DND-41 (cell line): ENCODE data around the gene SPTBN5.

Experiments used
- ATAC-seq: fragments of 200-7000 bp; cut with Tn5 transposase; 3 replicates; pipeline ENCODE4 v1.9.1; 2021; ENCODE audit warnings: low read depth; ENCODE audit not compliant: insufficient read depth
- DNase-seq: peaks from one replicate; pipeline ENCODE4 v3.0.0-alpha.2; 2020
- H2AFZ ChIP-seq: 2 replicates; pipeline ENCODE4 v1.6.0; 2012; ENCODE audit warnings: low read depth, low read length
- H3K27ac ChIP-seq: 2 replicates; pipeline ENCODE4 v1.5.1; 2012; ENCODE audit warnings: low read length, inconsistent platforms
- H3K27me3 ChIP-seq: fragments of 200-600 bp; sonication (generic); 2 replicates; pipeline ENCODE4 v1.6.0; 2012; ENCODE audit warnings: low read length, mild to moderate bottlenecking, inconsistent platforms; ENCODE audit not compliant: insufficient read depth, poor library complexity
- H3K36me3 ChIP-seq: 2 replicates; pipeline ENCODE4 v1.5.1; 2012; ENCODE audit warnings: low read length, inconsistent platforms; ENCODE audit not compliant: insufficient read depth
- H3K4me1 ChIP-seq: 2 replicates; pipeline ENCODE4 v1.5.1; 2012; ENCODE audit warnings: mild to moderate bottlenecking, low read length; ENCODE audit not compliant: insufficient read depth
- H3K4me2 ChIP-seq: 2 replicates; pipeline ENCODE4 v1.6.0; 2012; ENCODE audit warnings: mild to moderate bottlenecking, moderate library complexity, low read length, inconsistent platforms; ENCODE audit not compliant: insufficient read depth
- H3K4me3 ChIP-seq, 2 experiments: fragments of 200-600 bp in 1 of 2; shearing (Covaris generic) in 1 of 2; 2 replicates each; pipeline ENCODE4 v1.5.1; 2012 to 2016; ENCODE audit warnings: inconsistent platforms in 2 of 2, low read length in 2 of 2, mild to moderate bottlenecking in 2 of 2, low read depth in 1 of 2, moderate library complexity in 1 of 2
- H3K79me2 ChIP-seq: 2 replicates; pipeline ENCODE4 v1.6.0; 2012; ENCODE audit warnings: low read length, inconsistent platforms; ENCODE audit not compliant: insufficient read depth
- H3K9ac ChIP-seq: 2 replicates; pipeline ENCODE4 v1.6.0; 2012; ENCODE audit warnings: low read depth, mild to moderate bottlenecking, inconsistent platforms, low read length, moderate library complexity
- H3K9me3 ChIP-seq: 2 replicates; pipeline ENCODE4 v1.5.1; 2012; ENCODE audit warnings: low read length, moderate library complexity, mild to moderate bottlenecking, inconsistent platforms; ENCODE audit not compliant: insufficient read depth, severe bottlenecking
- H4K20me1 ChIP-seq: 2 replicates; pipeline ENCODE4 v1.6.0; 2012; ENCODE audit warnings: low read length; ENCODE audit not compliant: insufficient read depth
- EZH2 ChIP-seq: IDR thresholded peaks from 3 replicates; pipeline ENCODE4 v1.6.1; 2012; ENCODE audit warnings: borderline replicate concordance, low read depth, mild to moderate bottlenecking, moderate library complexity, low read length, inconsistent platforms; ENCODE audit not compliant: severe bottlenecking
- TF ChIP-seq, protein P1 (sequence below): IDR thresholded peaks from 2 replicates; pipeline ENCODE4 v1.5.1; 2012; ENCODE audit warnings: borderline replicate concordance, low read length, moderate library complexity, mild to moderate bottlenecking; ENCODE audit not compliant: poor library complexity, severe bottlenecking; ENCODE audit errors: extremely low read depth

The SPTBN5 gene

DNA sequence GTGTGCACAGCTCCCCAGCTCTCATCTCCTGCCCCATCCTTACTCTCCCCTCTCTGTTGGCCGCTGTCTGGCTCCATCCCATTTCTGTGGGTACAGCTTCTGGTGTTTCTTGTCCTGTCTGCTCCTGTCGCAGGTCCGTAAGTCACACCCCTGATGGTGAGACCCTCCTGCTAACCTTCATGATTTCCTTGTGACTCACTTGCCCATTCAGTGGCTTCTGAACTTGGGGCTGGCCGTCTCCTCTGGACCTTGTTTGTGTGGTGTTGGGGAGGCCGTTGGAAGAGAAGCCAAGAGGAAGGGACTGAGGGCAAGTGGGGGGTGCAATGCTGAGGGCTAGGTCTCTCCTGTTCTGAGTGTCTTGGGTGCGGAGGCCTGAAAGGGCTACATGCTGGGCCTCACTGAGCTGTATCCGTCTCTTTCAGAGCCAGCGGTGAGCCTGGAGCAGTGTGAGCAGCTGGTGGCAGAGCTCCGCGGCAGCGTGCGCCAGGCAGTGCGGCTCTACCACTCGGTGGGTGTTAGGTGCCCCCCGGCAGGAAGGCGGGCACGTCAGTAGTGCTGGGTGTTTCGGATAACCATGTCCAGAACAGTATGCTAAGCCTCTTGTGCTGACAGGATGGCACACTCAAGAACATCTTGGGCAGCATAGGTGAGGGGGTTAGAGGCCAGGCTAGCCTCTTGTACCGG lies 69.6 kb downstream of the SPTBN5 start:
- no peak overlapping the region for H2AFZ ChIP-seq
- DNase-seq (no peak), ATAC-seq (no peak)
- peaks cover 18% of the 10 kb centered on the region for H3K4me1 ChIP-seq
- peaks cover 43% of the 10 kb centered on the region for H3K36me3 ChIP-seq
- no peak for TF ChIP-seq EZH2
- TF ChIP-seq, protein P1, sequence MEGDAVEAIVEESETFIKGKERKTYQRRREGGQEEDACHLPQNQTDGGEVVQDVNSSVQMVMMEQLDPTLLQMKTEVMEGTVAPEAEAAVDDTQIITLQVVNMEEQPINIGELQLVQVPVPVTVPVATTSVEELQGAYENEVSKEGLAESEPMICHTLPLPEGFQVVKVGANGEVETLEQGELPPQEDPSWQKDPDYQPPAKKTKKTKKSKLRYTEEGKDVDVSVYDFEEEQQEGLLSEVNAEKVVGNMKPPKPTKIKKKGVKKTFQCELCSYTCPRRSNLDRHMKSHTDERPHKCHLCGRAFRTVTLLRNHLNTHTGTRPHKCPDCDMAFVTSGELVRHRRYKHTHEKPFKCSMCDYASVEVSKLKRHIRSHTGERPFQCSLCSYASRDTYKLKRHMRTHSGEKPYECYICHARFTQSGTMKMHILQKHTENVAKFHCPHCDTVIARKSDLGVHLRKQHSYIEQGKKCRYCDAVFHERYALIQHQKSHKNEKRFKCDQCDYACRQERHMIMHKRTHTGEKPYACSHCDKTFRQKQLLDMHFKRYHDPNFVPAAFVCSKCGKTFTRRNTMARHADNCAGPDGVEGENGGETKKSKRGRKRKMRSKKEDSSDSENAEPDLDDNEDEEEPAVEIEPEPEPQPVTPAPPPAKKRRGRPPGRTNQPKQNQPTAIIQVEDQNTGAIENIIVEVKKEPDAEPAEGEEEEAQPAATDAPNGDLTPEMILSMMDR, result no peak
- H3K9ac ChIP-seq, result no peak overlapping the region
- no peaks in the 10 kb centered on the region for H3K9me3 ChIP-seq
- no peaks in the 10 kb centered on the region for H3K27me3 ChIP-seq
- no peak overlapping the region for H3K27ac ChIP-seq
- 0 out of 2 replicates have a peak, but pooled peaks cover 3% of the 10 kb centered on the region for H3K79me2 ChIP-seq
- H4K20me1 ChIP-seq, result no peaks in the 10 kb centered on the region; the same call in 1 of the 2 replicates
- H3K4me2 ChIP-seq, result no peak overlapping the region
- no peak overlapping the region for H3K4me3 ChIP-seq

DNA sequence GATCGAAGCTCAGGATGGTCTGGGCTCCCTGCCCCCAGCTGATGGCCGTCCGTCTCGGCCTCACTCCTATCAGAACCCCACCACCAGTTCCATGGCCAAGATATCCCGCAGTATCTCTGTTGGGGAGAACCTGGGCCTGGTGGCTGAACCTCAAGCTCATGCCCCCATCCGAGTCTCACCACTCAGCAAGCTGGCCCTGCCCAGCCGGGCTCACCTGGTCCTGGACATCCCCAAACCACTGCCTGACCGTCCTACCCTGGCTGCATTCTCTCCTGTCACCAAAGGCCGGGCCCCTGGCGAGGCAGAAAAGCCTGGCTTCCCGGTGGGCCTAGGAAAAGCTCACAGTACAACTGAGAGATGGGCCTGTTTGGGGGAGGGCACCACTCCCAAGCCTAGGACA lies 70.4 kb downstream of the SPTBN5 start:
- peaks cover 11% of the 10 kb centered on the region for H3K4me1 ChIP-seq
- no peaks in the 10 kb centered on the region for H3K79me2 ChIP-seq
- H3K36me3 ChIP-seq, result peaks cover 50% of the 10 kb centered on the region
- DNase-seq (no peak), ATAC-seq (no peak)
- no peaks in the 10 kb centered on the region for H3K9me3 ChIP-seq
- H3K4me2 ChIP-seq, result no peak overlapping the region
- H3K4me3 ChIP-seq, result no peak overlapping the region
- no peaks in the 10 kb centered on the region; the same call in 1 of the 2 replicates for H4K20me1 ChIP-seq
- TF ChIP-seq EZH2, result no peak
- TF ChIP-seq, protein P1, result no peak
- no peaks in the 10 kb centered on the region for H3K27me3 ChIP-seq
- no peak overlapping the region for H3K9ac ChIP-seq
- no peak overlapping the region for H3K27ac ChIP-seq
- no peak overlapping the region for H2AFZ ChIP-seq

DNA sequence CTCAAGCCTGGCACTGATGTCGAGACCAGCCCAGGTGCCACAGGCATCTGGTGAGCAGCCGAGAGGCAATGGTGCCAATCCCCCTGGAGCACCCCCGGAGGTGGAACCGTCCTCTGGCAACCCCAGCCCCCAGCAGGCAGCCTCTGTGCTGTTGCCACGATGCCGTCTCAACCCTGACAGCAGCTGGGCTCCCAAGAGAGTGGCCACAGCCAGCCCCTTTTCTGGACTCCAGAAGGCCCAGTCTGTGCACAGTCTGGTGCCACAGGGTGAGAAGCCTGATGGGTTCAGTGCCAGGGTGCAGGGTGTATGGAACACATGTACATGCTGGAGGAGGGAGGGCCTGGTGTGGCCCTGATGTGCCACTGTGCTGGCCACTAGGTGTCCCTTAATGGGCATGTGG lies 70.9 kb downstream of the SPTBN5 start:
- H3K4me3 ChIP-seq, result no peak overlapping the region
- no peak for TF ChIP-seq EZH2
- TF ChIP-seq, protein P1, result no peak
- H3K36me3 ChIP-seq, result peaks cover 56% of the 10 kb centered on the region
- H3K27me3 ChIP-seq, result no peaks in the 10 kb centered on the region
- no peaks in the 10 kb centered on the region for H3K79me2 ChIP-seq
- DNase-seq (no peak), ATAC-seq (no peak)
- no peaks in the 10 kb centered on the region for H3K9me3 ChIP-seq
- no peak overlapping the region for H3K27ac ChIP-seq
- H3K4me2 ChIP-seq, result no peak overlapping the region
- no peak overlapping the region for H3K9ac ChIP-seq
- H2AFZ ChIP-seq, result no peak overlapping the region
- H4K20me1 ChIP-seq, result no peaks in the 10 kb centered on the region; the same call in 1 of the 2 replicates
- H3K4me1 ChIP-seq, result peaks cover 7% of the 10 kb centered on the region

DNA sequence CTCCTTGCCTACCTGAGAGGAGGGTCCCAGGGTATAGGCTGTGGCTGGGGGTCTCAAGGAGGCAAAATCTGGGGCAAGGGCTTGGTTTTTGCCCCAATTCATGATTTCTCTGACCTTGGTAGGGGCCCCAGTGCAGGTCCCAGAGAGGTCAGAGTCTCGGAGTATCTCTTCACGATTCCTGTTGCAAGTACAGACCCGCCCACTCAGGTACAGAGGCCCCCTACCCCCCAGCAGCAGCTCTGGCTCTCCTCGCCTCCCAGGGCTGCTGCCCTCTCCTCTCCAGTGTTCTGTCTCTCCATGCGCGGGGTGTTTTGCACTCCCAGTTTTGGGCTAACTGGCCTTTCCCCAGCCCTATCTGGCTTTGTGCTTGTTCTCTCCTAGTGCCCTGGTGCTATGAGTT lies 71.4 kb downstream of the SPTBN5 start:
- ATAC-seq, result no peak
- Histone ChIP-seq H3K9me3 (no peaks in the 10 kb centered on the region), H3K27me3 (no peaks in the 10 kb centered on the region), H3K4me3 (no peak overlapping the region), H3K4me1 (peaks cover 5% of the 10 kb centered on the region), H3K9ac (no peak overlapping the region), H3K27ac (no peak overlapping the region), H3K79me2 (no peaks in the 10 kb centered on the region), H3K4me2 (no peak overlapping the region), H4K20me1 (no peaks in the 10 kb centered on the region; the same call in 1 of the 2 replicates), H3K36me3 (peaks cover 59% of the 10 kb centered on the region), H2AFZ (no peak overlapping the region)
- TF ChIP-seq EZH2, result no peak
- TF ChIP-seq, protein P1, result no peak
- no peak for DNase-seq
